DND-41 (cell line): ENCODE data around the gene IGSF22.

Experiments used
- EZH2 ChIP-seq: IDR thresholded peaks from 3 replicates; pipeline ENCODE4 v1.6.1; 2012; ENCODE audit warnings: borderline replicate concordance, low read depth, mild to moderate bottlenecking, moderate library complexity, low read length, inconsistent platforms; ENCODE audit not compliant: severe bottlenecking
- TF ChIP-seq, protein P1 (sequence below): IDR thresholded peaks from 2 replicates; pipeline ENCODE4 v1.5.1; 2012; ENCODE audit warnings: borderline replicate concordance, low read length, moderate library complexity, mild to moderate bottlenecking; ENCODE audit not compliant: poor library complexity, severe bottlenecking; ENCODE audit errors: extremely low read depth

DNA sequence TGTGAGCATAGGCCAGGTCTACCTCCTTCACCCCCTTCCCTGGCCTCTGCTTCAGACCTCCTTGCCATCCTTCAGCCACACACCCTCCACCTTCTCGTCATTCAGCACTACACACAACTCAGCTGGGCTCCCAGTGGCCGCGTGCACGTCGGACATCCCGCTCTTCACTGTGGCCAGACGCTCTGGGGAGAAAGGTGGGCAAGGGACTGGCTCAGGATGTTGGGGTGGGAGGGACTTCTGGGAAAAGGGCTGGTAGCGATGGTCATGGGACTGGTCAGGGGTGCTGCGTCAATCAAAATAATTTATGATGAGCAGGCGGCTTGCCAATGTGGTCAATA, 11.6 kb downstream of the IGSF22 start:
- TF ChIP-seq, protein P1, sequence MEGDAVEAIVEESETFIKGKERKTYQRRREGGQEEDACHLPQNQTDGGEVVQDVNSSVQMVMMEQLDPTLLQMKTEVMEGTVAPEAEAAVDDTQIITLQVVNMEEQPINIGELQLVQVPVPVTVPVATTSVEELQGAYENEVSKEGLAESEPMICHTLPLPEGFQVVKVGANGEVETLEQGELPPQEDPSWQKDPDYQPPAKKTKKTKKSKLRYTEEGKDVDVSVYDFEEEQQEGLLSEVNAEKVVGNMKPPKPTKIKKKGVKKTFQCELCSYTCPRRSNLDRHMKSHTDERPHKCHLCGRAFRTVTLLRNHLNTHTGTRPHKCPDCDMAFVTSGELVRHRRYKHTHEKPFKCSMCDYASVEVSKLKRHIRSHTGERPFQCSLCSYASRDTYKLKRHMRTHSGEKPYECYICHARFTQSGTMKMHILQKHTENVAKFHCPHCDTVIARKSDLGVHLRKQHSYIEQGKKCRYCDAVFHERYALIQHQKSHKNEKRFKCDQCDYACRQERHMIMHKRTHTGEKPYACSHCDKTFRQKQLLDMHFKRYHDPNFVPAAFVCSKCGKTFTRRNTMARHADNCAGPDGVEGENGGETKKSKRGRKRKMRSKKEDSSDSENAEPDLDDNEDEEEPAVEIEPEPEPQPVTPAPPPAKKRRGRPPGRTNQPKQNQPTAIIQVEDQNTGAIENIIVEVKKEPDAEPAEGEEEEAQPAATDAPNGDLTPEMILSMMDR: no peak
- no peak for TF ChIP-seq EZH2
